Measurements from ENCODE around the gene RTL10.

The RTL10 gene

DNA sequence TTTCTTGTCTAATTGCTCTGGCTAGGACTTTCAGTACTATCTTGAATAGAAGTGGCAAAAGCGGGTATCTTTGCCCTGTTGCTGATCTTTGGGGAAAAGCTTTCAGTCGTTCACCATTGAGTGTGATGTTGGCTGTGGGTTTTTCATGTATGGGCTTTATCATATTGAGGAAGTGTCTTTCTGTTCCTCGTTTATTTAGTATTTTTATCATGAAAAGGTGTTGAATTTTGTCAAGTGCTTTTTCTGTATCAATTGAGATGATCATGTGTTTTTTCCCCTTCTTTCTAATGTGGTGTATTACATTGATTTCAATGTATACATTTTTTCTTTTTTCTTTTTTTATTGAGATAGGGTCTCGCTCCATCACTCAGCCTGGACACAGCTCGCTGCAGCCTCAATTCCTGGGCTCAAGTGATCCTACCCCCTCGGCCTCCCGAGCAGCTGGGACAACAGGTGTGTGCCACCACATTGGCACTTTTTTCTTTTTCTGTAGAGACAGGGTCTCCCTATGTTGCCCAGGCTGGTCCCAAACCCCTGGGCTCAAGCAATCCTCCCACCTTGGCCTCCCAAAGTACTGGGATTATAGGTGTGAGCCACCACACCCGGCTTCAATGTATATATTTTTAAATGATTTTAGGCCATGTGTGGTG is 5.3 kb upstream of the RTL10 start:
- H3K4me1 Mint-ChIP-seq, result peaks cover 7% of the 10 kb centered on the region
- no peaks in the 10 kb centered on the region for H3K9me3 Mint-ChIP-seq
- H3K4me3 Mint-ChIP-seq, result no peak overlapping the region
- H3K27ac Mint-ChIP-seq (ENCODE audit: low read depth), result peak overlapping the region; percentile 32
- DNase-seq (ENCODE audit: low spot score in 2 of 2) (no peak), ATAC-seq (replicated peaks; ENCODE audit: extremely low read depth, poor library complexity, severe bottlenecking) (no peak)
- peaks cover 5% of the 10 kb centered on the region for H3K36me3 Mint-ChIP-seq (ENCODE audit: insufficient read depth)
- no peaks in the 10 kb centered on the region for H3K27me3 Mint-ChIP-seq

DNA sequence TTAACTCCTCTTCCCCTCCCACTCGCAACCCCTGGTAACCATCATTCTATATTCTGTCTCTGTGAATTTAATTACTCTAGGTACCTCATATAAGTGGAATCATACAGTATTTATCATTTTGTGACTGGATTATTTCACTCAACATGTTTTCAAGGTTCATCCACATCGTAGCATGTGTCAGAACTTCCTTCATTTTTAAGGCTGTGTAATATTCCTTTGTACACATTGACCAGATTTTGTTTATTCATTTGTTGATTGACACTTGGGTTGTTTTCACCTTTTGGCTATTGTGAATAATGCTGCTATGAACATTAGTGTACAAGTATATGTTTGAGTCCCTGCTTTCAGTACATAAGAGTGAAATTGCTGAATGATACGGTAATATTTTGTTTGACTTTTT is 2.7 kb upstream of the RTL10 start:
- Mint-ChIP-seq H3K9me3 (no peaks in the 10 kb centered on the region), H3K27ac (ENCODE audit: low read depth) (peak overlapping the region; percentile 5), H3K4me3 (no peak overlapping the region), H3K36me3 (ENCODE audit: insufficient read depth) (peaks cover 12% of the 10 kb centered on the region), H3K4me1 (peaks cover 26% of the 10 kb centered on the region), H3K27me3 (no peaks in the 10 kb centered on the region)
- DNase-seq (ENCODE audit: low spot score in 2 of 2), result no peak
- ATAC-seq (replicated peaks; ENCODE audit: extremely low read depth, poor library complexity, severe bottlenecking), result no peak

DNA sequence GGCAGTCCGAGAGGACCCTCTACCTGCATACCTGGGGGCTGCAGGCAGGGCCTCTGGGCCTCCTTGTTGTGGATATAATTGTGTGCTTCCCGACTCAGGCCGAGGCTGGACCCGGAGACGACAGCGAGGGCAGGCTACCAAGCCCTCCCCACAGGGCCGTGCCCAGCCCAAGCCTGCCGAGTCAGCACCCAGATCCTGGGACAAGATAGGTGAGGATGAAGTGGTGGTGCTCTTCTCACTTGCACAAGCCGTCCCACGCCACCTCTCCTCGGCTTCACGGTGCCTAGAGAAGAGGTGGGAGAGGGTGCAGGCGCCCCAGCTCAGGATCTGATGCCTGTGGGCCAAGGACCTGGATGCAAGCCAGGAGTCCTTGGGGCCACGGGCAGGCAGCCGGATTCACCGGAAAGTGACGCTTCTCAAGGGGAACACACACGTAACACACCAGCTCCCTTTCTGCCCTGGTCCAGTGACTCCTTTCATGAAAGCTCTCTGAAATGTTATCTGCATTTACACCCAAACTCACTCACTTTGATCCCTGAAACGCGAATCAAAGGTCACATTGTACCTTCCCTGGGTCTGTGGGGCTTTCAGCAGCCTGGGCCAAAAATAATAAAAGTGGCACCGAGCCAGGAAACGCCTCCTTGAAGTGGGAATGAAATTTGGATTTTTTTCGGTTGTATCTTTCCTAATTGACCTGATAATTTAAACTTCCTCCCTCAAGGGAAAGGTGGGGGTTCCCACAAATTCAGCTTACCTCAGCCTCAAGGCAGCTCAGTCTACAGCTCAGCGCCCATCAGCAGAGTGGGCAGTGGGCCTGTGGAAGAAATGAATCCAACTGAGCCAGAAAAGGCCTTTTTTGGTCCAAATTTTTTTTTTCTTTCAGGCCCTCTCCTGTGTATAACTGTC is 1.1 kb upstream of the RTL10 start:
- peak overlapping the region; percentile 83 for H3K4me3 Mint-ChIP-seq
- H3K9me3 Mint-ChIP-seq, result no peaks in the 10 kb centered on the region
- peak overlapping the region; percentile 89 for H3K27ac Mint-ChIP-seq (ENCODE audit: low read depth)
- ATAC-seq (replicated peaks; ENCODE audit: extremely low read depth, poor library complexity, severe bottlenecking) (peak; percentile 29), DNase-seq (ENCODE audit: low spot score in 2 of 2) (no peak)
- peaks cover 33% of the 10 kb centered on the region for H3K4me1 Mint-ChIP-seq
- H3K27me3 Mint-ChIP-seq, result no peaks in the 10 kb centered on the region
- H3K36me3 Mint-ChIP-seq (ENCODE audit: insufficient read depth), result peaks cover 14% of the 10 kb centered on the region

DNA sequence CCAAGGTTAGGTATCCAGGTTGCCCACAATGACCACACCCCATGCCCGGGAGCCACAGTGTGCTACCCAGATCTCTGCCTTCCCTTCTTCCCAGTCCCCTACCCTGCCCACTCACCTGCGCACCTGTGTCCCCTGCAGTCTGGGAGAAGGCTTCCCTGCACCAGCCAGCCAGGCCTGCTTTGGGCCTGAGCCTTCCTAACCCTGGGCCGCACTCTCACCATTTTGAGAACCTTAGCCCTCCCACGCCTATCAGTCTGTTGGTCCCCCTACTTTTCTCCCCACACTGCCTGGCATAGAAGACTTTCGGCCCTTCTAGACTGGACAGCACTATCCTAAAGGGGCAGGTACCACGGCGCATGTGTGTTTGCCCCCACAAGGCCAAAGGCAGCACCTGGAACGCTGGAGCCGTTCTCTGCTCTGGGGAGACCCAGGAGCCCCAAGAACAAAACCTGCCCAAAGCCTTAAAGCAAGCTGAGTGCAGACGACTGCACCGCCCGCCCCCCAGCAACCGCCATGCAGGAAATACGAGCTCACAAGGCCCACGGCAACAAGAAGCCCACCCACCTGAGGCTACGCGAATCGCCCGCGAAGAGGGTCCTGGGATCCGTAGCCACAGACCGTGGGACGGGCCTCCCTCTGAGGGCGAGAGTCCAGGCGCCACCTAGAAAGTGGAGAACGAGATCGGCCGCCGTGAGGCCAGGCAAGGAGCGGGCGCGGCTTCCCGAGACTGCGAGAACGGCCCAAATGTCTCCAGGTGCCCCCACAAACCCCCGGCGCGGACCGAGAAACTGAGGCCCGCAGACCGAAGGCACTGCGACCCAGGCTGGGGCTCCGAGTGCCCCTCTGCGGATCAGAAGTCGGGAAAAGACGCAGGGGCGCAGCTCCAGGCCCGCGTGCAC is 546 bp downstream of the RTL10 start:
- H3K9me3 Mint-ChIP-seq, result no peaks in the 10 kb centered on the region
- H3K27ac Mint-ChIP-seq (ENCODE audit: low read depth), result peak overlapping the region; percentile 89
- DNase-seq (ENCODE audit: low spot score in 2 of 2) (no peak), ATAC-seq (replicated peaks; ENCODE audit: extremely low read depth, poor library complexity, severe bottlenecking) (peak; percentile 30)
- peaks cover 42% of the 10 kb centered on the region for H3K4me1 Mint-ChIP-seq
- H3K27me3 Mint-ChIP-seq, result no peaks in the 10 kb centered on the region
- peak overlapping the region; percentile 83 for H3K4me3 Mint-ChIP-seq
- H3K36me3 Mint-ChIP-seq (ENCODE audit: insufficient read depth), result peaks cover 14% of the 10 kb centered on the region

GRCh38 chr22:19853058-19853878 is 1.4 kb downstream of the RTL10 start:
- no peak for ATAC-seq (replicated peaks; ENCODE audit: extremely low read depth, poor library complexity, severe bottlenecking)
- peak overlapping the region; percentile 89 for H3K27ac Mint-ChIP-seq (ENCODE audit: low read depth)

DNA sequence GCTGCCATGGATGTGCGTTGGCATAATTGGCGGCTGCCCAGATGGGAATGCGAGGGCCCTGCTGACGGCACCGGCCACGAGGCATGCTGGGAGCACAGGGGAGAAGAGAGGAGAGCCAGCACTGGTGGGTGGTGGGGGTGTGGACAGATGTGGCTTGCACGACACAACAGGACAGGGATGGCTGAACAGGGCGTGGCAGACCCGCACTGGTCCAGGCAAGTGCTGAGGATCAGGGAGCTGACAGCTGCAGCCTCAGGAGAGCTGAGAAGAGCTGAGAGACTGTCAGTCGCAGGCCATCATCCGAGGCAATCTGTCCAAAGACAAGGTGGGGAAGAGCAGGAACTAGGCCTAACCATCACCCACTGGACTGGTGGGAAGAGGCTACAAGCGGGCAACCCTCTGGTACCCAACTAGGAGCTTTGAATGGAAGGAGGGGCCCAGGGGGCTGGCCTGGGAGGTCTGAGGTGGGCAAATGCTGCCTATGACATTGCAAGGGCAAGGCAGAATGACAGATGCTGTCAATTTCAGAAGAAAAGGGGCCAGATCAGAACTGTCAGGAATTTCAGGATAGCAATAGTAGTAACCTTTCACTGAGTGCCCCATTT is 2.4 kb downstream of the RTL10 start:
- Mint-ChIP-seq H3K36me3 (ENCODE audit: insufficient read depth) (peaks cover 16% of the 10 kb centered on the region), H3K27ac (ENCODE audit: low read depth) (no peak overlapping the region), H3K9me3 (no peaks in the 10 kb centered on the region), H3K27me3 (no peaks in the 10 kb centered on the region), H3K4me3 (peak overlapping the region; percentile 83), H3K4me1 (peaks cover 42% of the 10 kb centered on the region)
- ATAC-seq (replicated peaks; ENCODE audit: extremely low read depth, poor library complexity, severe bottlenecking) (no peak), DNase-seq (ENCODE audit: low spot score in 2 of 2) (no peak)

More at GRCh38 chr22:19853058-19853878, 1.4 kb downstream of the RTL10 start:
- Mint-ChIP-seq H3K4me3 (peak overlapping the region; percentile 83), H3K9me3 (no peaks in the 10 kb centered on the region), H3K36me3 (ENCODE audit: insufficient read depth) (peaks cover 14% of the 10 kb centered on the region), H3K4me1 (peaks cover 42% of the 10 kb centered on the region), H3K27me3 (no peaks in the 10 kb centered on the region)
- no peak for DNase-seq (ENCODE audit: low spot score in 2 of 2)

GRCh38 chr22:19851291-19852176 is 3.1 kb downstream of the RTL10 start:
- peak overlapping the region; percentile 83 for H3K4me3 Mint-ChIP-seq
- ATAC-seq (replicated peaks; ENCODE audit: extremely low read depth, poor library complexity, severe bottlenecking), result no peak
- H3K4me1 Mint-ChIP-seq, result peaks cover 42% of the 10 kb centered on the region
- no peaks in the 10 kb centered on the region for H3K27me3 Mint-ChIP-seq
- H3K36me3 Mint-ChIP-seq (ENCODE audit: insufficient read depth), result peaks cover 16% of the 10 kb centered on the region
- no peak for DNase-seq (ENCODE audit: low spot score in 2 of 2)
- H3K9me3 Mint-ChIP-seq, result no peaks in the 10 kb centered on the region
- H3K27ac Mint-ChIP-seq (ENCODE audit: low read depth), result no peak overlapping the region

GRCh38 chr22:19850763-19851109 is 3.9 kb downstream of the RTL10 start:
- no peak overlapping the region for H3K27ac Mint-ChIP-seq (ENCODE audit: low read depth)
- H3K36me3 Mint-ChIP-seq (ENCODE audit: insufficient read depth), result peaks cover 16% of the 10 kb centered on the region
- H3K27me3 Mint-ChIP-seq, result no peaks in the 10 kb centered on the region
- H3K4me3 Mint-ChIP-seq, result no peak overlapping the region
- no peaks in the 10 kb centered on the region for H3K9me3 Mint-ChIP-seq
- ATAC-seq (replicated peaks; ENCODE audit: extremely low read depth, poor library complexity, severe bottlenecking) (no peak), DNase-seq (ENCODE audit: low spot score in 2 of 2) (no peak)
- peaks cover 43% of the 10 kb centered on the region for H3K4me1 Mint-ChIP-seq

DNA sequence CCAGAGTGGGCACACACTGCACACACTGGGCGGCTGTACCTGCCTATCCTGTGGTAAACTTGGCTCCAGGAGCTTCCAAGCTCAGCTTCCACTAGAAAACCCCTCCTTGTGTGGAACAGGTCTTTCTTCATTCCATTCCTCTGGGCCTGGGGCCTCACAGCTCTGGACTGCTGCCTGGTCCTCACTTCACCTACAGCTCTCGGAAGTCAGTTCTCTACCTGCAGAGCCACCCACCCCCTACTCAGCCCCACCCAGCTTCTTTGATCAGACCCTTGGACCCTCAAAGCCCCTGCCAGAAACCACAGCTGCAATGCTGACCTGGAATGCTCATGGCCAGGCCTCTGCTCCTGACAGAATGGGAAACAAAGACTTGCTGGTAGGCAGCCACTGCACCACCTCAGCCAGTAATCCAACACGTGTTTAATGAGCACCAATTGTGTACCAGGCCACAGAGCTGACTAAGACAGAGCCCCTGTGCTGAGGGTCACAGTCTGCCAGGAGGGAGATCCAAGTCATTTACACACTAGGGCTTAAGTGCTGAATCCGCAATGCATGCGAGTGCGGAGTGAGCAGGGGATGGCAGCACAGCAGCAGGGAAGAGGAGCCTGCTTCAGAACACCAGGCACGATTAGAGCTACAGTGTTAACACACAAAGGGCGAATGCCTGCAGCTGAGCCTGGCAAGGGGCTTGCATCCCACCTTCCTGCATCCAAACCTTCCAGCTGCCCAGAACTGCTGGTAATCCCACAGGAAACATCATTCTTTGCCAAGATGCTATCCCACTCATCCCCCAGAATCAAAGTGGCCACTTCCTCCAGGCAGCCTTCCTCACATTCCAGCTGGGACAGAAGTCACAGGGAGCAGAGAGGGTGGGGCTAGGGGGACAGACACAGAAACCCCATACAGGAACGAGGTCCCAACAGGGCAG is 4.6 kb downstream of the RTL10 start:
- H3K27ac Mint-ChIP-seq (ENCODE audit: low read depth), result no peak overlapping the region
- H3K36me3 Mint-ChIP-seq (ENCODE audit: insufficient read depth), result peaks cover 12% of the 10 kb centered on the region
- no peak overlapping the region for H3K4me3 Mint-ChIP-seq
- DNase-seq (ENCODE audit: low spot score in 2 of 2) (no peak), ATAC-seq (replicated peaks; ENCODE audit: extremely low read depth, poor library complexity, severe bottlenecking) (no peak)
- no peaks in the 10 kb centered on the region for H3K9me3 Mint-ChIP-seq
- no peaks in the 10 kb centered on the region for H3K27me3 Mint-ChIP-seq
- peaks cover 42% of the 10 kb centered on the region for H3K4me1 Mint-ChIP-seq

Data from central memory CD8-positive, alpha-beta T cell (primary cell).